ENCODE data around the gene OPN5. TPM values are rescaled to one million over a fixed set of nuclear protein-coding genes. Genes with fewer than 3 reads are reported as not detected.

OPN5 gene
- total RNA-seq, 1 donor from 2014 or later, result not detected

GRCh38 chr6:47787620-47788497 lies 6.0 kb downstream of the OPN5 start:
- peak overlapping the region; percentile 13 for H3K4me3 ChIP-seq (ENCODE audit: low read depth, low read length)
- DNase-seq (ENCODE audit: low read depth), result peak; percentile 18
- TF ChIP-seq CTCF (conservative IDR thresholded peaks at IDR 0.05; ENCODE audit: low read depth, low read length), result peak; percentile 95

DNA sequence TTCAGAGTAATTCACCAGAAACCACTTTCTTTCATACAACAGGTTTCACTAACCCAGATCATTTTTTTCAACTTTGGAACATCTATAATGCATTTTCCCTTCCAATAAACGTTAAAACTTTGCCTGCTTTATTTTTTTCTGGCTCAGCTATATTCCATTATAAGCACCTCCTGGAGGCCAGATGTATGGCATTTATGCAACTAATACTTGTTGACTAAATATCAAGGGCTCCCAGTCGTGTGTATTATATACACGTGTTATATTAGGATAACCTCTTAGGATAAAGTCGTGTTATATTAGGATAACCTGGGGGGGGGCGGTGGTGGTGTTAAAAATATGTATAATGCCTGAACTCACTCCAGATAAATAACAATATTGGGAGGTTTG lies 6.7 kb downstream of the OPN5 start:
- H3K4me3 ChIP-seq (ENCODE audit: low read depth, low read length), result peak overlapping the region; percentile 13
- no peak for TF ChIP-seq CTCF (conservative IDR thresholded peaks at IDR 0.05; ENCODE audit: low read depth, low read length)

GRCh38 chr6:47789553-47789952 lies 7.7 kb downstream of the OPN5 start:
- TF ChIP-seq CTCF (conservative IDR thresholded peaks at IDR 0.05; ENCODE audit: low read depth, low read length), result no peak
- DNase-seq (ENCODE audit: low read depth), result no peak
- H3K4me3 ChIP-seq (ENCODE audit: low read depth, low read length), result no peak overlapping the region

More for the DNA sequence above, 6.7 kb downstream of the OPN5 start:
- DNase-seq (ENCODE audit: low read depth), result no peak

DNA sequence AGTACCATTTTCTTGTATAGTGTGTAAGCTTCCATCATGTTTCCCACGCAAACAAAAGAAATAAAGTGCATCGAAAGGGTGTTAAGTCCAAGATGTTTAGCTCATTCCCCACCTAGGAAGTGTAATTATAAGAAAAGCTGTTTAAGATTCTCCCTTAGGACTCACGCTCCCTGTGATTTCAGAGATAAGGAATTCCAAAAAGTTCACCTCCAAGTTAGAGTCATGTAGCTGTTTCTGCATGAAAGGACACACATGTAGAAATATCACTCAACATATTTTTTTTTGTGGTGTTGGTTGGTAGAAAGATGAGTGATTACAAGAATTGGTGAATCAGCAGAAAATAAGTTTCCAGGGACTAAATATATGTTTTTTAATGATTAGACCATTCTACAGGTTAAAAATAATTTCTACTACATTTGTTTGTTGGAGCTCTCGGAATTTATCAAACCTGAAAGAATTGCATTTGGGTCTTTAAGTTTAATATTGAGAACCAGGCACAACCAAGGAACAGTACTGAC lies 10.4 kb downstream of the OPN5 start:
- no peak for TF ChIP-seq CTCF (conservative IDR thresholded peaks at IDR 0.05; ENCODE audit: low read depth, low read length)
- H3K4me3 ChIP-seq (ENCODE audit: low read depth, low read length), result no peak overlapping the region
- no peak for DNase-seq (ENCODE audit: low read depth)

DNA sequence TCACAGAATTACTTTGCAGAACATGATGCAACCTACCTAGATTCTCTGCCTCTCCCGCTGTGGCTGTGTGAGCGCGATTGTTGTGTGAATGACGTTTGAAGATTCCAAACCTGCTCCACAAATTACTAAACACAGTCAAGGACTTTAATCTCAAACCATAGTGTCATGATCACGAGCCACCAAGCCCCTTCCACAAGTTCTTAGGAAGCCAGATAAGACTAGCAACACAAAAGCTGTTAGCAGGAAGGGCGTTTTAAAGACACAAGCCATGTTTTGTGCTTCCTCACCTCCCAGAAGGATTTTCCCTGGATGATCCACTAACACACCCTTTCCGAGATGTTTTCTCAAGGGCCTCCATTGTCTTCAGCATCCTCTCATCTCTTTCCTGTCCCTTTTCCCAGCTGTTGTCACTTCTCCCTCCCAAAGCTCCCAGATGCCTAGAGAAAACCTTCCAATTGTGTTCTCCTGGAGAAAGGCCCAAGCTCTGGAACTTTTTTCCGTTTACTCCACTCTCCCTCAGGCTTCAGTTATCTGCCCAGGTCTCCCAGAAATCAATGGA lies 12.8 kb downstream of the OPN5 start:
- no peak for DNase-seq (ENCODE audit: low read depth)
- H3K4me3 ChIP-seq (ENCODE audit: low read depth, low read length), result no peak overlapping the region
- TF ChIP-seq CTCF (conservative IDR thresholded peaks at IDR 0.05; ENCODE audit: low read depth, low read length), result no peak

DNA sequence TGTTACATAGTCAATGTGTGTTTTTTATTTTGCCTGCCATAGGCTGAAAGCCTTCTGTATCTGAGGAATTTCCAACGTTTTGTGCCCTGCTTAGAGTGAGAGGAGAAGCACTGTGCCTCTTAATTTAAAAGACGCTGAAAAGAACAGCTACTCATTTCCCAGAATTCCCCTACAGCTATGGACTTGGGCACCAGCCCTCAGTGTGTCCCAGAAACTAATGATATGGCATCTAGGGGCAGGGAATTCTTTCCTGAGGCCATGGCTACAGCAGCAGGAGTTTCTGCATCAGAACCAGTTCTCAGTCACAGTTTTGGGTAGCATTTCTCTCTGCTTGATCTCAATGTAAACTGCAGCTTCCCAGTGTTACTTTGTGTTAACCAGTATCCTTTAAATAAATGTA lies 20.2 kb downstream of the OPN5 start:
- TF ChIP-seq CTCF (conservative IDR thresholded peaks at IDR 0.05; ENCODE audit: low read depth, low read length), result no peak
- DNase-seq (ENCODE audit: low read depth), result no peak
- H3K4me3 ChIP-seq (ENCODE audit: low read depth, low read length), result no peak overlapping the region
